K562 (cell line): Measurements from ENCODE around the gene ZNF804A. TPM values are rescaled to one million over a fixed set of nuclear protein-coding genes. Genes with fewer than 3 reads are reported as not detected.

ENCODE experiments used
- ATAC-seq: fragments of 200-7000 bp; cut with Tn5 transposase; 3 replicates; pipeline ENCODE4 v1.9.1; 2020; ENCODE audit warnings: moderate library complexity
- BruUV-seq: library from RNA; stranded (reverse); fragments of 400-500 nt; replicated peaks from 2 replicates; lab custom pipeline; 2021; lab: Mats Ljungman, UMichigan
- CTCF ChIA-PET: fragments of 300-600 bp; formaldehyde crosslinking; extraction: SDS; loops from one replicate; lab custom pipeline; 2021; ENCODE audit warnings: low intra/inter-chr PET ratio; lab: Yijun Ruan, JAX
- POLR2A ChIA-PET: fragments of 300-600, 350-650 bp; sonication (Branson Sonifier 250); formaldehyde crosslinking; extraction: SDS; loops from one replicate; lab custom pipeline; 2021; ENCODE audit warnings: antibody characterized with exemption, inconsistent platforms; lab: Yijun Ruan, JAX
- DNase-seq, 4 experiments: peaks; one replicate each; pipeline versions ENCODE4 v3.0.0 to v3.0.0-alpha.2; 2011 to 2018; ENCODE audit warnings: low spot score in 3 of 4, mixed read lengths in 3 of 4; ENCODE audit errors: extremely low read depth in 1 of 4
- FAIRE-seq: peaks from 2 replicates; lab custom pipeline; 2011; peaks lifted over from hg19 to GRCh38; lab: Jason Lieb, UNC
- H2AFZ ChIP-seq: 2 replicates; pipeline ENCODE4 v1.6.0; 2011; ENCODE audit warnings: low read depth, low read length, control low read depth, inconsistent platforms
- H3K27ac ChIP-seq: fragments of 200-600 bp; 3 replicates; pipeline ENCODE4 v1.8.0; 2011; ENCODE audit warnings: low read depth, mild to moderate bottlenecking, control low read depth, inconsistent platforms, low read length, moderate library complexity, mixed read lengths; ENCODE audit errors: extremely low read depth
- H3K27me3 ChIP-seq, 2 experiments: fragments of 300-600 bp in 1 of 2; 2 replicates in 1 of 2; 3 replicates in 1 of 2; pipeline versions ENCODE4 v1.6.0 to v1.8.0; 2011; ENCODE audit warnings: inconsistent platforms in 2 of 2, low read length in 2 of 2, mild to moderate bottlenecking in 1 of 2, mixed read lengths in 1 of 2, moderate library complexity in 1 of 2; ENCODE audit not compliant: control insufficient read depth in 2 of 2, insufficient read depth in 2 of 2
- H3K36me3 ChIP-seq: fragments of 300-600 bp; 3 replicates; pipeline ENCODE4 v1.8.0; 2011; ENCODE audit warnings: mild to moderate bottlenecking, low read length, inconsistent platforms; ENCODE audit not compliant: control insufficient read depth, insufficient read depth
- H3K4me1 ChIP-seq, 2 experiments: fragments of 200-600 bp in 1 of 2; replicated peaks in 1 of 2; 2 replicates in 1 of 2; 3 replicates in 1 of 2; pipeline versions ENCODE4 v1.5.1 to v1.8.0; 2011; ENCODE audit warnings: inconsistent platforms in 2 of 2, low read length in 2 of 2, mild to moderate bottlenecking in 1 of 2, mixed read lengths in 1 of 2, moderate library complexity in 1 of 2; ENCODE audit not compliant: control insufficient read depth in 2 of 2, insufficient read depth in 2 of 2
- H3K4me2 ChIP-seq: 2 replicates; pipeline ENCODE4 v1.6.1; 2011; ENCODE audit warnings: low read length, control low read depth, inconsistent platforms, mixed read lengths; ENCODE audit not compliant: insufficient read depth
- H3K4me3 ChIP-seq: fragments of 200-600 bp; sonication (generic), shearing (Covaris generic); 2 replicates; pipeline ENCODE4 v1.5.1; 2016; ENCODE audit warnings: control low read depth, inconsistent platforms
- H3K79me2 ChIP-seq: fragments of 200-600 bp; 3 replicates; pipeline ENCODE4 v1.8.0; 2011; ENCODE audit warnings: low read length, inconsistent platforms; ENCODE audit not compliant: control insufficient read depth, insufficient read depth
- H3K9ac ChIP-seq, 2 experiments: 2 replicates each; pipeline versions ENCODE4 v1.6.0 to v1.6.1; 2011; ENCODE audit warnings: low read depth in 2 of 2, low read length in 2 of 2, control low read depth in 1 of 2, inconsistent platforms in 1 of 2, mild to moderate bottlenecking in 1 of 2, mixed read lengths in 1 of 2; ENCODE audit not compliant: insufficient read depth in 1 of 2
- H3K9me1 ChIP-seq: one replicate; pipeline ENCODE4 v1.6.0; 2011; ENCODE audit warnings: inconsistent platforms, mild to moderate bottlenecking, low read length, moderate library complexity; ENCODE audit not compliant: control insufficient read depth, insufficient read depth
- H3K9me3 ChIP-seq: replicated peaks from 2 replicates; pipeline ENCODE4 v1.5.1; 2011; ENCODE audit warnings: low read depth, low read length, inconsistent platforms; ENCODE audit not compliant: control insufficient read depth, insufficient read depth
- H4K20me1 ChIP-seq: replicated peaks from 2 replicates; pipeline ENCODE4 v1.6.1; 2011; ENCODE audit warnings: low read length, inconsistent platforms, mixed read lengths; ENCODE audit not compliant: control insufficient read depth, insufficient read depth
- AFF1 ChIP-seq, 2 experiments: fragments of 450-650 bp; IDR thresholded peaks; 2 replicates each; pipeline ENCODE4 v1.6.1; 2018; ENCODE audit warnings: mild to moderate bottlenecking in 2 of 2, low read depth in 1 of 2; ENCODE audit not compliant: partially characterized antibody in 2 of 2
- ATF1 ChIP-seq, 2 experiments: fragments of 450-650 bp in 1 of 2; IDR thresholded peaks; 2 replicates each; pipeline ENCODE4 v1.6.1; 2016; ENCODE audit warnings: missing compliant biosample characterization in 1 of 2, missing genetic modification characterization in 1 of 2
- DIDO1 ChIP-seq: fragments of 450-650 bp; IDR thresholded peaks from 2 replicates; pipeline ENCODE4 v1.6.1; 2016; ENCODE audit warnings: low read depth, missing biosample characterization, missing genetic modification characterization
- GATA2 ChIP-seq: sonication (generic); formaldehyde crosslinking; IDR thresholded peaks from 2 replicates; pipeline ENCODE4 v1.4.0; 2020; ENCODE audit warnings: mild to moderate bottlenecking, missing genetic modification reagents
- HMG20A ChIP-seq: fragments of 450-650 bp; formaldehyde crosslinking; conservative IDR thresholded peaks from 2 replicates; pipeline ENCODE4 v1.4.0; 2020; ENCODE audit warnings: mild to moderate bottlenecking, mixed read lengths
- KDM1A ChIP-seq, 2 experiments: fragments of 450-650 bp; IDR thresholded peaks; 2 replicates each; pipeline ENCODE4 v1.6.1; 2016; ENCODE audit warnings: mild to moderate bottlenecking in 2 of 2
- PURB ChIP-seq: sonication (generic); formaldehyde crosslinking; IDR thresholded peaks from 2 replicates; pipeline ENCODE4 v1.9.0; 2021; ENCODE audit warnings: low read depth, mild to moderate bottlenecking, missing genetic modification reagents
- RBBP5 ChIP-seq: fragments of 200-600 bp; sonication (generic); IDR thresholded peaks from 2 replicates; pipeline ENCODE4 v1.6.1; 2012; ENCODE audit warnings: borderline replicate concordance, mild to moderate bottlenecking, low read length, control low read depth, inconsistent platforms; ENCODE audit not compliant: insufficient read depth, poor library complexity, severe bottlenecking
- RBM14 ChIP-seq: fragments of 200-400 bp; formaldehyde crosslinking; IDR thresholded peaks from 2 replicates; pipeline ENCODE4 v1.6.1; 2018; ENCODE audit warnings: low read depth, mild to moderate bottlenecking, low read length, moderate library complexity, borderline replicate concordance; ENCODE audit not compliant: insufficient read depth
- SAP30 ChIP-seq: fragments of 200-600 bp; sonication (generic); IDR thresholded peaks from 2 replicates; pipeline ENCODE4 v1.6.1; 2012; ENCODE audit warnings: borderline replicate concordance, low read depth, mild to moderate bottlenecking, moderate library complexity, low read length, control low read depth, inconsistent platforms; ENCODE audit not compliant: insufficient read depth, poor library complexity, severe bottlenecking
- SRSF1 ChIP-seq: fragments of 200-400 bp; formaldehyde crosslinking; IDR thresholded peaks from 2 replicates; pipeline ENCODE4 v1.6.1; 2017; ENCODE audit warnings: mild to moderate bottlenecking, low read depth, low read length, moderate library complexity
- TRIM24 ChIP-seq, 2 experiments: fragments of 450-650 bp; IDR thresholded peaks; 2 replicates each; pipeline ENCODE4 v1.6.1; 2016
- ZNF23 ChIP-seq: fragments of 250-450 bp; sonication (Bioruptor Pico); IDR thresholded peaks from 2 replicates; pipeline ENCODE4 v1.4.0; 2020; ENCODE audit warnings: mild to moderate bottlenecking
- ZNF384 ChIP-seq: IDR thresholded peaks from 2 replicates; pipeline ENCODE4 v1.6.1; 2012; ENCODE audit warnings: low read depth, low read length, improper control_type of control experiment
- ZSCAN32 ChIP-seq: fragments of 450-650 bp; formaldehyde crosslinking; IDR thresholded peaks from 2 replicates; pipeline ENCODE4 v1.4.0; 2020; ENCODE audit warnings: mild to moderate bottlenecking, moderate library complexity
- WGBS: fragments of 100-300 bp; shearing (Covaris generic); methylation state at CpG from one replicate; pipeline ENCODE4 v1.1.6; 2016; ENCODE audit warnings: low coverage, mixed read lengths; ENCODE audit not compliant: insufficient coverage; ENCODE audit errors: missing lambda C conversion rate; 5-methylcytosine and 5-hydroxymethylcytosine counted together
- in situ Hi-C: fragments of 300-500 bp; cut with MboI; formaldehyde crosslinking; loops from 4 replicates; pipeline ENCODE4 v1.15.0; 2018; ENCODE audit warnings: inconsistent platforms, mixed read lengths
- intact Hi-C: fragments of 100-400 bp; cut with micrococcal nuclease; formaldehyde crosslinking; loops from 2 replicates; pipeline ENCODE4 v1.14.2; 2022
- polyA plus RNA-seq, 8 experiments: library from polyadenylated mRNA; depleted of rRNA in 4 of 8; stranded (reverse) in 5 of 8; unstranded in 3 of 8; fragments of >200 nt; fragmentation: Nextera tagmentation in 2 of 8; fragmentation: Illumina TruSeq in 1 of 8; extraction: Ambion mirVana in 2 of 8; extraction: Trizol in 1 of 8; gene quantifications; 2 replicates each; pipeline versions ENCODE4 v1.2.1 to v1.2.3, GENCODE V29; 2011 to 2014; ENCODE audit warnings: inconsistent platforms in 1 of 8, missing spikeins in 1 of 8
- total RNA-seq, 7 experiments: library from RNA; depleted of rRNA in 6 of 7; stranded (reverse); fragments of >200 nt in 6 of 7; fragmentation: Illumina TruSeq in 2 of 7; extraction: Trizol in 2 of 7; gene quantifications; 2 replicates each; pipeline versions ENCODE4 v1.2.1 to v1.2.3, GENCODE V29; 2011 to 2021; ENCODE audit warnings: low replicate concordance in 1 of 7
- TF ChIP-seq, protein P1 (sequence below): fragments of 450-650 bp; IDR thresholded peaks from 2 replicates; pipeline ENCODE4 v1.7.0; 2016; ENCODE audit warnings: borderline replicate concordance

ZNF804A gene
- total and polyA plus RNA-seq, 9 of the 15 experiments (the other 6 are each of a cell fraction or from before 2014, with no cell fraction given) = 0.01 to 1.2 (median 0.73) TPM

- Histone ChIP-seq H3K9me1 (no peaks in the 10 kb centered on the region), H3K4me3 (no peak overlapping the region), H2AFZ (no peak overlapping the region), H4K20me1 (no peaks in the 10 kb centered on the region), H3K4me2 (no peak overlapping the region), H3K9ac (no peak overlapping the region), H3K27me3 (no peaks in the 10 kb centered on the region), H3K9me3 (no peaks in the 10 kb centered on the region), H3K4me1 (no peaks in the 10 kb centered on the region), H3K27ac (no peak overlapping the region), H3K79me2 (no peaks in the 10 kb centered on the region), H3K36me3 (no peaks in the 10 kb centered on the region)
- no peak for DNase-seq
- ATAC-seq = no peak
- in situ Hi-C loops (no loop called here), intact Hi-C loops (no loop called here)
- ChIA-PET CTCF (no interaction called here), POLR2A (no interaction called here)
- WGBS = 2% methylated on average over 4 of the region's 4 CpGs
- BruUV-seq = no TSS peak
- no peak for FAIRE-seq
- TF ChIP-seq, protein P1, sequence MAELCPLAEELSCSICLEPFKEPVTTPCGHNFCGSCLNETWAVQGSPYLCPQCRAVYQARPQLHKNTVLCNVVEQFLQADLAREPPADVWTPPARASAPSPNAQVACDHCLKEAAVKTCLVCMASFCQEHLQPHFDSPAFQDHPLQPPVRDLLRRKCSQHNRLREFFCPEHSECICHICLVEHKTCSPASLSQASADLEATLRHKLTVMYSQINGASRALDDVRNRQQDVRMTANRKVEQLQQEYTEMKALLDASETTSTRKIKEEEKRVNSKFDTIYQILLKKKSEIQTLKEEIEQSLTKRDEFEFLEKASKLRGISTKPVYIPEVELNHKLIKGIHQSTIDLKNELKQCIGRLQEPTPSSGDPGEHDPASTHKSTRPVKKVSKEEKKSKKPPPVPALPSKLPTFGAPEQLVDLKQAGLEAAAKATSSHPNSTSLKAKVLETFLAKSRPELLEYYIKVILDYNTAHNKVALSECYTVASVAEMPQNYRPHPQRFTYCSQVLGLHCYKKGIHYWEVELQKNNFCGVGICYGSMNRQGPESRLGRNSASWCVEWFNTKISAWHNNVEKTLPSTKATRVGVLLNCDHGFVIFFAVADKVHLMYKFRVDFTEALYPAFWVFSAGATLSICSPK = no peak
- TF ChIP-seq ZNF23 (CRISPR knock-in tag) (no peak), KDM1A (IDR thresholded peaks at IDR 0.05) (no peak), DIDO1 (tag) (no peak), SRSF1 (no peak), SAP30 (no peak), TRIM24 (IDR thresholded peaks at IDR 0.05) (no peak), ZNF384 (no peak), PURB (CRISPR knock-in tag) (no peak), RBM14 (no peak), ZSCAN32 (CRISPR knock-in tag) (no peak), RBBP5 (no peak), GATA2 (CRISPR knock-in tag) (no peak), ATF1 (CRISPR knock-in tag; IDR thresholded peaks at IDR 0.05) (no peak), ATF1 (tag; IDR thresholded peaks at IDR 0.05) (no peak), AFF1 (IDR thresholded peaks at IDR 0.05; ENCODE audit: low read depth in 1 of 2, partially characterized antibody in 2 of 2) (no peak), HMG20A (CRISPR knock-in tag) (no peak)
These were observed 20.6 kb upstream of the ZNF804A start for GRCh38 chr2:184577743-184578142.
